PC-9 (cell line): ENCODE measurements around the gene DLGAP1. TPM values are rescaled to one million over a fixed set of nuclear protein-coding genes. Genes with fewer than 3 reads are reported as not detected.

Source experiments
- BruUV-seq: library from RNA; stranded (reverse); fragments of 400-500 nt; replicated peaks from 2 replicates; lab custom pipeline; 2021; lab: Mats Ljungman, UMichigan
- CTCF ChIA-PET: fragments of 300-600 bp; sonication (Branson Sonifier 250); formaldehyde crosslinking; loops from one replicate; lab custom pipeline; 2022; ENCODE audit warnings: antibody characterized with exemption; lab: Charles Lee
- POLR2A ChIA-PET: fragments of 300-600 bp; sonication (Branson Sonifier 250); formaldehyde crosslinking; loops from one replicate; lab custom pipeline; 2022; ENCODE audit warnings: antibody characterized with exemption; ENCODE audit not compliant: unreplicated experiment; lab: Charles Lee
- DNase-seq, 2 experiments: peaks; one replicate each; pipeline versions ENCODE4 v3.0.0 to v3.0.0-alpha.2; 2015 to 2022; ENCODE audit warnings: mixed read lengths in 1 of 2
- H2AFZ ChIP-seq: fragments of 200-600 bp; sonication (generic); 2 replicates; pipeline ENCODE4 v1.8.1; 2017; ENCODE audit warnings: antibody characterized with exemption
- H3F3A ChIP-seq: fragments of 200-600 bp; sonication (generic); 2 replicates; pipeline ENCODE4 v1.8.1; 2017; ENCODE audit warnings: antibody characterized with exemption, mild to moderate bottlenecking, low read depth; ENCODE audit not compliant: insufficient read depth
- H3K27ac ChIP-seq: fragments of 200-600 bp; sonication (generic); 2 replicates; pipeline ENCODE4 v1.6.1; 2016; ENCODE audit warnings: mixed run types
- H3K27me3 ChIP-seq: fragments of 200-600 bp; sonication (generic); 2 replicates; pipeline ENCODE4 v1.6.1; 2016; ENCODE audit warnings: low read depth, mixed run types; ENCODE audit not compliant: insufficient read depth
- H3K36me3 ChIP-seq: fragments of 200-600 bp; sonication (generic); 2 replicates; pipeline ENCODE4 v1.6.1; 2016; ENCODE audit warnings: low read depth, mixed run types
- H3K4me1 ChIP-seq: fragments of 200-600 bp; sonication (generic); replicated peaks from 2 replicates; pipeline ENCODE4 v1.6.1; 2016; ENCODE audit warnings: mixed run types; ENCODE audit not compliant: insufficient read depth
- H3K4me2 ChIP-seq: fragments of 200-600 bp; sonication (generic); 2 replicates; pipeline ENCODE4 v1.6.1; 2017; ENCODE audit warnings: mixed run types
- H3K4me3 ChIP-seq: fragments of 200-600 bp; sonication (generic); 2 replicates; pipeline ENCODE4 v1.6.1; 2016; ENCODE audit warnings: mixed run types
- H3K79me2 ChIP-seq: fragments of 200-600 bp; sonication (generic); 2 replicates; pipeline ENCODE4 v1.6.1; 2017; ENCODE audit warnings: low read depth, mixed run types
- H3K9me2 ChIP-seq: fragments of 200-600 bp; sonication (generic); 2 replicates; pipeline ENCODE4 v1.8.1; 2017; ENCODE audit warnings: mild to moderate bottlenecking; ENCODE audit not compliant: insufficient read depth
- H3K9me3 ChIP-seq: fragments of 200-600 bp; sonication (generic); 2 replicates; pipeline ENCODE4 v1.8.1; 2016; ENCODE audit warnings: low read depth; ENCODE audit not compliant: insufficient read depth
- H4K20me1 ChIP-seq: fragments of 200-600 bp; sonication (generic); 2 replicates; pipeline ENCODE4 v1.8.1; 2017; ENCODE audit not compliant: insufficient read depth
- EZH2 ChIP-seq: fragments of 200-600 bp; sonication (generic); IDR thresholded peaks from 2 replicates; pipeline ENCODE4 v1.8.0; 2017; ENCODE audit warnings: antibody characterized with exemption, low read depth
- intact Hi-C: fragments of 100-400 bp; cut with micrococcal nuclease; formaldehyde crosslinking; loops from one replicate; pipeline ENCODE4 v1.10.0; 2022; ENCODE audit not compliant: unreplicated experiment
- total RNA-seq: library from RNA; stranded (reverse); gene quantifications from 2 replicates; pipeline ENCODE4 v1.2.3, GENCODE V29; 2021
- TF ChIP-seq, protein P1 (sequence below): fragments of 200-600 bp; sonication (generic); conservative IDR thresholded peaks from 2 replicates; pipeline ENCODE4 v1.6.1; 2017; ENCODE audit warnings: mixed run types, antibody characterized with exemption, mild to moderate bottlenecking, moderate library complexity

The DLGAP1 gene
- total RNA-seq, 1 experiment from 2014 or later, result not detected

DNA sequence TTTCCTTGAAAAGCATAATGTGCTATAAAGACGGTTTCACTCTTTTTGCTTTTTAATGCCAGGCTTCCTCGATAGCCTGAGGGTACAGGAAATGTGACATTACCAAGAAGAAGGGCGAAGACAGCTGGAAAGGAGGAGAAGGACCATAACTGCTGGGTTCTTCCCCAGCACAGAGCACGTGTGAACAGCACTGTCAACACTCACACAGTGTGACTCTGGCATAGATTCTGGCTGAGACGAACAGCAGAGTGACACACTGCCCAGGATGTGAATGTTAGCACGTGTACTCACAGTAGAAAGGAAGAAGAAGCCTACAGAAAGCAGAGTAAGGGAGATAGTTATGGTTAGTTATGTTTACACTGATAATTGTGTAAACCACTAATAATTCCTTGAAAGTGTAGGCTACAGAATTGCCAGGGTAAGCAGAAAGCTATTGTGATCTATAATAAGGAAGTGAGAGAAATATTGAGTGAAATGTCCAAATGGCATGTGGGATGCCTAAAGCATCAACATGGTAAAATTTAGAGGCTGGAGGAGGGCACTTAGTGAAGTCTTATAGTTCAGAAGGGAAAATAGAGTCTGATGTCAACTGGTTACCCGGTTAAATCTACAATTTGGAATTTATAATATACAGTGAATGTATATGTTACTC lies 198.2 kb downstream of the DLGAP1 start:
- ChIA-PET POLR2A (no interaction called here), CTCF (no interaction called here)
- H2AFZ ChIP-seq, result no peak overlapping the region
- H3K4me3 ChIP-seq, result no peak overlapping the region
- H4K20me1 ChIP-seq, result no peaks in the 10 kb centered on the region
- H3K4me1 ChIP-seq, result no peaks in the 10 kb centered on the region
- H3K9me3 ChIP-seq, result no peaks in the 10 kb centered on the region
- no peaks in the 10 kb centered on the region for H3K36me3 ChIP-seq
- intact Hi-C loops, result no loop called here
- no peaks in the 10 kb centered on the region for H3K9me2 ChIP-seq
- no peaks in the 10 kb centered on the region for H3K79me2 ChIP-seq
- peaks cover 22% of the 10 kb centered on the region for H3K27me3 ChIP-seq
- H3K4me2 ChIP-seq, result no peak overlapping the region
- H3F3A ChIP-seq, result no peaks in the 10 kb centered on the region
- no peak for DNase-seq
- no peak overlapping the region for H3K27ac ChIP-seq
- BruUV-seq, result no TSS peak
- TF ChIP-seq, protein P1, sequence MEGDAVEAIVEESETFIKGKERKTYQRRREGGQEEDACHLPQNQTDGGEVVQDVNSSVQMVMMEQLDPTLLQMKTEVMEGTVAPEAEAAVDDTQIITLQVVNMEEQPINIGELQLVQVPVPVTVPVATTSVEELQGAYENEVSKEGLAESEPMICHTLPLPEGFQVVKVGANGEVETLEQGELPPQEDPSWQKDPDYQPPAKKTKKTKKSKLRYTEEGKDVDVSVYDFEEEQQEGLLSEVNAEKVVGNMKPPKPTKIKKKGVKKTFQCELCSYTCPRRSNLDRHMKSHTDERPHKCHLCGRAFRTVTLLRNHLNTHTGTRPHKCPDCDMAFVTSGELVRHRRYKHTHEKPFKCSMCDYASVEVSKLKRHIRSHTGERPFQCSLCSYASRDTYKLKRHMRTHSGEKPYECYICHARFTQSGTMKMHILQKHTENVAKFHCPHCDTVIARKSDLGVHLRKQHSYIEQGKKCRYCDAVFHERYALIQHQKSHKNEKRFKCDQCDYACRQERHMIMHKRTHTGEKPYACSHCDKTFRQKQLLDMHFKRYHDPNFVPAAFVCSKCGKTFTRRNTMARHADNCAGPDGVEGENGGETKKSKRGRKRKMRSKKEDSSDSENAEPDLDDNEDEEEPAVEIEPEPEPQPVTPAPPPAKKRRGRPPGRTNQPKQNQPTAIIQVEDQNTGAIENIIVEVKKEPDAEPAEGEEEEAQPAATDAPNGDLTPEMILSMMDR, result no peak
- no peak for TF ChIP-seq EZH2

DNA sequence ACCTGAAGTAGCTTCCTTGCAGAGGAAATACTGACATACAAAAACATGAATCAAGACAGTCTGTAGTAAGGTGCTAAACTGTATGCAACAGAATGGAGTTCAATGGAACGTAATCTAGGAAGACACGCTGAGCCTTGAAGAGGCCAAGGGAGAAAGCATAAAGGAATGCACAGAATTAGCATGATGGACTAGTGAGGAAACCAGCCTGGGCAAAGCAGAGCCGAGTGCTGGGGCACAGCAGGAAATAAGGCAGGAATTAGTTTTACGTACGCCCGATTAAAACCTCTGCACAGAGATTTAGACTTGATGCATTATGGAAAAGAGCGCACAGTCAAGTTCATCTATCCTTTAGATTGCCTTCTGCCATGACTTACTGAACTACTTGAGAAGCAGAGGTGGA lies 200.3 kb downstream of the DLGAP1 start:
- H3K9me3 ChIP-seq, result no peaks in the 10 kb centered on the region
- CTCF ChIA-PET, result no interaction called here
- POLR2A ChIA-PET, result no interaction called here
- H3K79me2 ChIP-seq, result no peaks in the 10 kb centered on the region
- no peaks in the 10 kb centered on the region for H3K36me3 ChIP-seq
- no peak overlapping the region for H2AFZ ChIP-seq
- H3K4me2 ChIP-seq, result no peak overlapping the region
- no TSS peak for BruUV-seq
- H3K4me1 ChIP-seq, result no peaks in the 10 kb centered on the region
- no peaks in the 10 kb centered on the region for H3F3A ChIP-seq
- no peak for DNase-seq
- no peaks in the 10 kb centered on the region for H3K9me2 ChIP-seq
- H3K4me3 ChIP-seq, result no peak overlapping the region
- TF ChIP-seq, protein P1, result no peak
- TF ChIP-seq EZH2, result no peak
- no peak overlapping the region for H3K27ac ChIP-seq
- H4K20me1 ChIP-seq, result no peaks in the 10 kb centered on the region
- H3K27me3 ChIP-seq, result peaks cover 11% of the 10 kb centered on the region
- intact Hi-C loops, result no loop called here

DNA sequence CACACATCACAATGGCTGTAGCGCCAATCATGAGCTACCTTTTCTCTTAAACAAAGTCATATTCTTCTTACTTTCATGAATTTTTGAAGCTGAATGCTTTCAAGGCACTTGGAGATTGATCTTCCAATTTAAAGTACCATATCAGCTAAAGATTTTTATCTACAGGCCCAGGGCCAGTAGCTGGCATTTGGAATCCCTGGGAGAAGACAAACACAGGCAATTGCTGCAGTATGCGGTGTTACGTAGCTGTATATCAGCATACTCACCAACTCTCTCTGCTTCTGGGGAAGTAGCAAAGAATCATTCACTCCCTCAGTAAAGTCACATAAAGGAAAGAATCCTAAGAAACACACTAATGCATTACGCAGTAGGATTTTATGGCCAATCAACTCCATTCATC lies 202.3 kb downstream of the DLGAP1 start:
- TF ChIP-seq, protein P1, result no peak
- no peak for TF ChIP-seq EZH2

More for the DNA sequence above, 202.3 kb downstream of the DLGAP1 start:
- DNase-seq, result no peak
- no peaks in the 10 kb centered on the region for H3K9me2 ChIP-seq
- no peaks in the 10 kb centered on the region for H4K20me1 ChIP-seq
- no peak overlapping the region for H2AFZ ChIP-seq
- POLR2A ChIA-PET, result no interaction called here
- intact Hi-C loops, result no loop called here
- H3K79me2 ChIP-seq, result no peaks in the 10 kb centered on the region
- H3F3A ChIP-seq, result no peaks in the 10 kb centered on the region
- no peaks in the 10 kb centered on the region for H3K36me3 ChIP-seq
- BruUV-seq, result no TSS peak
- H3K4me3 ChIP-seq, result no peak overlapping the region
- CTCF ChIA-PET, result no interaction called here
- H3K4me2 ChIP-seq, result no peak overlapping the region
- peaks cover 20% of the 10 kb centered on the region for H3K27me3 ChIP-seq
- H3K9me3 ChIP-seq, result no peaks in the 10 kb centered on the region
- no peaks in the 10 kb centered on the region for H3K4me1 ChIP-seq
- H3K27ac ChIP-seq, result no peak overlapping the region
